Measurements from ENCODE around the gene MYOZ1. TPM values are rescaled to one million over a fixed set of nuclear protein-coding genes. Genes with fewer than 3 reads are reported as not detected.

The MYOZ1 gene
- total and polyA plus RNA-seq, 9 donors = 0.25 to 6.1 (median 1.1) TPM; not detected in 1

DNA sequence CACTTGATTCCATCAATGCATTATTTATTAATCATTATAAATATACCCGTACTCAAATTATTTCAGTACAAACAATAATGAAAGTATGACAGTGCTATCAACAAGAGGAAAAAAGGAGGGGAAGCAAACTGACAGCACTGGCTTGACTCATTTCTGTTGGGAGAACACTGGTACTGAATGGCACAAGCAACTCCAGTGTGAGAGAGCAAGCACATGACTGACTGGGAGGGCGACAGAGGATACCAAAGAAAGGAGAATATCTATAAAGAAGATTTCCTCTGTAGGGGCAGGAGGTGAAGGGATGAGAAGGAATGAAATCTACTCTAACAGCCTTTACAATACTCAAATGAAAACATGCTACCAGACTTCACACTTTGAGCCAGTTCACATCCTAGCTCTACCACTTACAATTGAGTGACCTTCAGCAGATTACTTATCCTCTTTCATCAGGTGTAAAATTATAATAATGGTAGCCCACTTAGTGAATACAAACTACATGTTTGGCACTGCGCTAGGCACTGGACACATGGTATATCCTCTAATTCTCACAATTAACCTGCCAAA is 51.6 kb downstream of the MYOZ1 start:
- H3K36me3 ChIP-seq = no peaks in the 10 kb centered on the region
- no peaks in the 10 kb centered on the region for H3K9me3 ChIP-seq
- intact Hi-C loops (cut with DNase I) = no loop called here
- H3K4me3 ChIP-seq = no peak overlapping the region
- no peak for TF ChIP-seq EP300 (IDR thresholded peaks at IDR 0.05)
- TF ChIP-seq POLR2A (IDR thresholded peaks at IDR 0.05) = no peak
- TF ChIP-seq, protein P1, sequence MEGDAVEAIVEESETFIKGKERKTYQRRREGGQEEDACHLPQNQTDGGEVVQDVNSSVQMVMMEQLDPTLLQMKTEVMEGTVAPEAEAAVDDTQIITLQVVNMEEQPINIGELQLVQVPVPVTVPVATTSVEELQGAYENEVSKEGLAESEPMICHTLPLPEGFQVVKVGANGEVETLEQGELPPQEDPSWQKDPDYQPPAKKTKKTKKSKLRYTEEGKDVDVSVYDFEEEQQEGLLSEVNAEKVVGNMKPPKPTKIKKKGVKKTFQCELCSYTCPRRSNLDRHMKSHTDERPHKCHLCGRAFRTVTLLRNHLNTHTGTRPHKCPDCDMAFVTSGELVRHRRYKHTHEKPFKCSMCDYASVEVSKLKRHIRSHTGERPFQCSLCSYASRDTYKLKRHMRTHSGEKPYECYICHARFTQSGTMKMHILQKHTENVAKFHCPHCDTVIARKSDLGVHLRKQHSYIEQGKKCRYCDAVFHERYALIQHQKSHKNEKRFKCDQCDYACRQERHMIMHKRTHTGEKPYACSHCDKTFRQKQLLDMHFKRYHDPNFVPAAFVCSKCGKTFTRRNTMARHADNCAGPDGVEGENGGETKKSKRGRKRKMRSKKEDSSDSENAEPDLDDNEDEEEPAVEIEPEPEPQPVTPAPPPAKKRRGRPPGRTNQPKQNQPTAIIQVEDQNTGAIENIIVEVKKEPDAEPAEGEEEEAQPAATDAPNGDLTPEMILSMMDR (IDR thresholded peaks at IDR 0.05) = no peak
- peaks cover 4% of the 10 kb centered on the region for H3K4me1 ChIP-seq (ENCODE audit: insufficient read depth)
- 93 to 98% (median 93%) methylated on average over 3 of the region's 3 CpGs for WGBS, 3 donors
- H3K27ac ChIP-seq = no peak overlapping the region
- no peaks in the 10 kb centered on the region for H3K27me3 ChIP-seq
- no peak for DNase-seq

DNA sequence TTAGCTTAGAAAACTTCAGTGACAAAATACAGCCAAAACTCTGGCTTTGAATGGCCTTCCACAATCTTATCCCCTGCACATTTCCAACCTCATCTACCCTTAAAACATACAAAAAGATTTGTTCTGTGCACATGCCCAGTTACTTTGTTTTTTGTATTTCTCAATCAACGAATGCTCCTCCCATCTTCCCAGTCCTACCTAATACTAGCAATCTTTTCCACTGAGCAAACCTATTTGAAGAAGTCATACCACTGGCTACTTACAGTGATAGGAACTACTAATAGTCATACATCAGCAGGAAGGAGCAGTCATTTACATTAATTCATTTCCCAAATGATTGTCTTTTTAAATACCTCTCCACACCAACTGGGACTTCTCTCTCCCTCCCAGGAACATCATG is 52.6 kb downstream of the MYOZ1 start:
- Histone ChIP-seq H3K27me3 (no peaks in the 10 kb centered on the region), H3K4me1 (ENCODE audit: insufficient read depth) (peaks cover 4% of the 10 kb centered on the region), H3K4me3 (no peak overlapping the region), H3K27ac (no peak overlapping the region), H3K9me3 (no peaks in the 10 kb centered on the region), H3K36me3 (no peaks in the 10 kb centered on the region)
- TF ChIP-seq, protein P1 (IDR thresholded peaks at IDR 0.05) = no peak
- no peak for TF ChIP-seq EP300 (IDR thresholded peaks at IDR 0.05)
- no peak for TF ChIP-seq POLR2A (IDR thresholded peaks at IDR 0.05)
- no peak for DNase-seq
- WGBS, 3 donors = 93 to 95% (median 94%) methylated on average over 1 of the region's 1 CpG
- intact Hi-C loops (cut with DNase I) = no loop called here

DNA sequence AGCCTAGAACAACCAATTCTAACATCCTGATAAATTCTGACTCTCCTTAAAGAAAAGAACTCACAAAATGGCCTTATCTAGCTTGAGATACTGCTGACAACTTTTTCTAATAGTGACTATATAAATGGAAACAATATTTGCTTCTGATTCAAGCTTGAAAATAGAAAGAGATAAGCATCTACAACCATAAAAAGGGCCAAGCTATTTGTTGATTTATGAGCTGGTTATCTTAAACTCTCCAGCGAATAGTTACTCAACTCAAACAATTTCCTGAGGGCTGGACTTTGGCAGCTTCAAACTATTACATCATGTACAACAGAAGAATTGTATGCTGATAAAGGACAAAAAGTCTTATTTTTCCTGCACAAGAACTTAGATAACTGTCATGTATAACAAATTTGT is 54.7 kb downstream of the MYOZ1 start:
- intact Hi-C loops (cut with DNase I) = no loop called here
- H3K4me3 ChIP-seq = no peak overlapping the region

DNA sequence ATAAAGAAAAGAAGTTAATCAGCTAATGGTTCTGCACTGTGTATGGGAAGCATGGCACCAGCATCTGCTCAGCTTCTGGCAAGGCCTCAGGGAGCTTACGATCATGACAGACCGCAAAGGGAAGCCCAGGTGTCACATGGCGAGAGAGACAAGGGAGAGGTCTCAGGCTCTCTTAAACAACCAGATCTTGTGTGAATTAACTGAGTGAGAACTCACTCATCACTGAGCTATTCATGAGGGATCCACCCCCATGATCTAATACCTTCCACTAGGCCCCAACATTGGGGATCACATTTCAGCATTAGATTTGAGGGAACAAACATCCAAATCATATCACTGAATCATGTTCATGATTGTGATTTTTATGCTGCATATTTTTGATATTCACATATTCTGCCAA is 55.9 kb downstream of the MYOZ1 start:
- Histone ChIP-seq H3K9me3 (no peaks in the 10 kb centered on the region), H3K36me3 (no peaks in the 10 kb centered on the region), H3K4me3 (no peak overlapping the region), H3K27me3 (no peaks in the 10 kb centered on the region), H3K27ac (no peak overlapping the region), H3K4me1 (ENCODE audit: insufficient read depth) (no peaks in the 10 kb centered on the region)
- WGBS, 3 donors = 96 to 98% (median 98%) methylated on average over 3 of the region's 3 CpGs
- DNase-seq = no peak
- TF ChIP-seq POLR2A (IDR thresholded peaks at IDR 0.05) (no peak), EP300 (IDR thresholded peaks at IDR 0.05) (no peak)
- TF ChIP-seq, protein P1 (IDR thresholded peaks at IDR 0.05) = no peak
- intact Hi-C loops (cut with DNase I) = no loop called here

More for the DNA sequence above, 54.7 kb downstream of the MYOZ1 start:
- peak in 1 of 5 donors; percentile 39 for DNase-seq
- WGBS, 3 donors = 0 to 2% (median 2%) methylated on average over 1 of the region's 1 CpG
- Histone ChIP-seq H3K9me3 (no peaks in the 10 kb centered on the region), H3K36me3 (no peaks in the 10 kb centered on the region), H3K27me3 (no peaks in the 10 kb centered on the region), H3K4me1 (ENCODE audit: insufficient read depth) (peaks cover 2% of the 10 kb centered on the region), H3K27ac (no peak overlapping the region)
- TF ChIP-seq POLR2A (IDR thresholded peaks at IDR 0.05) = no peak
- TF ChIP-seq, protein P1 (IDR thresholded peaks at IDR 0.05) = no peak
- no peak for TF ChIP-seq EP300 (IDR thresholded peaks at IDR 0.05)
